Measurements from ENCODE around the gene ALDOB.

The ALDOB gene

DNA sequence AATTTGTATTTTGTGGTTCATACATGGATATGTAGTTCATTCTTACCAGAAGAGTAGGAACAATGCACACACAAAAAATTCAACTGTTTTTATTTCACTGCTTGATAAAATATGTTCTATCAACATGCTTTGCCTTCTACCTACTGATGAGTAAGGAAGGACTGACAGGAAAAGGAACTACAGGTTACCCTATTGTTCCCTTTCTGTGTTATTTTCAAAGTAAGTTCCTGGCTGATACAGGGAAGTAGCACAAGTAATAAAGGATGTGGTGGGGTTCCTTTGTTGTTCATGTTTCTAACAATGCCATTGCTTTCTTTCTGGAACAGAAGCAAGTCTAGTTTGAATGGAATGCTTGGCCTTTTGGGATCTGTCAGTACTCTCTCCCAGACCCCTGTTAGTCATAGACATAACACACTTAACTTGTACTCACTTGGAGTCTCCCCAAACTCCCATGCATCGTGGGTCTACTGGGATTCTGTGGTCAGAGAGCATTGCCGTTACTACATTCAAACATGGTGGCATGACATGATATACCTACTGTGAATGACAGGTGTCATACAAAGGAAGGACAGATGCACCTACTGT is 20.2 kb upstream of the ALDOB start:
- no peak for DNase-seq

DNA sequence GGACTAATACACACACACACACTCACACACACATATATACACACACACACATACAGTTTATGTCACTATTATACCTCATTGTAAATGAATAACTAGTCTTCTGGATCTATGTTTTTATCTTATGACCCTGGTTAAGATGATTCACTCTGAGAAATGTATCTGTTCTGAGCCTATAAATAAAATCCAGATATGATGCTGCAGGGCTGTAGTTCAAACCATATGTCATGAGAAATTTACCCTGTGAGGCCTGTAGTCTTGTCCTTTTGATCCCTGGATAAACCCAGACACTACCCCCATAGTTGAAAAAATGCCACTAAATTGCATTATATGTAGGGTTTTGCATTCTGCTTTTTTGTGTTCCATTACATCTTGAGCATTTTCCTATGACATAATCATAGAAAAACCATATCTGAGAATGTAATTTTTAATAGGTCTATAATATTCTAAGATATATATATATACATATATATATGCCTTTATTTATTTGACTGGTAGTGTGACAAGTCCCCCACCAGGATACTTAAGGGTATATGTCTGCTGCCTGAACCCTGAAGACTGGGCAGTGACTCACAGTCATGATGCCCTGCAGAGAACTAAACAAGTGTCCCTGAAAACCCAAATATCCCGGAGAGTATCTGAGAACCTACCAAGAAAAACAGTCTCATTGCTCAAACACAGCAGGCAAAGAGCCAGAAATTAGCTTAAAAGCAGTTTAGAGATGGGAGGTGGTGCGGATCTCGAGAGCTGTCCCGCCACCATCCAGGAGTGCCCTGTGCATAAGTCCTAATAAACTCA is 18.4 kb upstream of the ALDOB start:
- DNase-seq, result no peak

DNA sequence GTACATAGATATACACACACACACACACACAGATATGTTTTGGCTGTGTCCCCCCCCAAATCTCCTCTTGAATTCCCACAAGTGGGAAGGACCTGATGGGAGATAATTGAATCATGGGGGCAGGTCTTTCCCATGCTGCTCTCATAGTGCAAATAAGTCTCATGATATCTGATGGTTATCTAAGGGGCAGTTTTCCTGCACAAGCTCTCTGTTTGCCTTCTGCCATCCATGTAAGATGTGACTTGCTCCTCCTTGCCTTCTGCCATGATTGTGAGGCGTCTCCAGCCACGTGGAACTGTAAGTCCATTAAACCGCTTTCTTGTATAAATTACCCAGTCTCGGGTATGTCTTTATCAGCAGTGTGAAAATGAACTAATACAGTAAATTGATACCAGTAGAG is 15.9 kb upstream of the ALDOB start:
- DNase-seq, result no peak

DNA sequence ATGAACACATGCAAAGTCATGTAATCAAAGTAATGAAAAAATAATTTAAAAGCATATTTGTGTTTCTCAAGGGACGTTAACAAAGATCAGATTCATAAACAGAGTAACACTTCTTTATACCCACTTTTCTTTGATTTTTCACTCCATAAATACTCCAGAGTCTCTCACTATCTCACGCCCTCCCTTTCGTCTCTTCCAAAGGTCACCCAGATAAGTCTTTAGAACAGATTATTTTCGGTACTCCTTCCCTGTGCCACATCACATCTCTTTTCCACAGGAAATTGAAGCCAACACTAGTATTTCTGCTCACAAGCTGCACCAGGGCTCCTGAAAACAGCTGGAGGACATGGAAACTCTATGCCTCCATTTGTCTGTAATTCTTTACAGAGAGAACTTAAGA is 15.4 kb upstream of the ALDOB start:
- DNase-seq, result no peak

DNA sequence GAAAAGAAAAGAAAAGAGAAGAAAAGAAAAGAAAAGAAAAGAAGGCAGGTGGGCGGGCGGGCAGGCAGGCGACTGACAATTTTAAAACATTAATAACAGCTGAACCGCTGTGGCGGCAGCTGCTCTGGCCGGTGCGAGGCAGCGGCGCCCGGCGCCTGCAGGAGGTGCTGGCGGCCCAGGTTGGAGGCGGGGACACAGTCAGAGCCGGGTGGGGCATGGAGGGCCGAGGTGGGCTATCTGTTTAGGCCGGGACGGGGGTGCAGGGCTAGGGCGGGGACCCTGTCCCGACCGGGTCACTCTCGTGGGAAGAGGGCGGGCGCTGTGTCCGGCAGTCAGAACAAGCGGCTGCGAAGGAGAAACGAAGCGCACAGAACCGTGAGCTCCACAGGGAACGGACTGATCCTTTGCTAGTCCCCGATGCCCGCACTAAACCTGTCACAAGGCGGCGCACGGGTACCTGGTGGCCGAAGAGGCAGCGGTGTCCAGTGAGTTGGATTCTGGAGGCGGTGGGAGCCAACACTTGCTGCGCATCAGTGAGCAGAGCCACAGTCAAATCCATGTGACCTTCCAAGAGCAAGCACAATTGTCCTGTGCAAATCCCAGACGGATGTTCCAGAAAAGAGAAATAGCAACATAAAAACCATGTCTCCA is 13.6 kb upstream of the ALDOB start:
- peak; percentile 64 for DNase-seq

DNA sequence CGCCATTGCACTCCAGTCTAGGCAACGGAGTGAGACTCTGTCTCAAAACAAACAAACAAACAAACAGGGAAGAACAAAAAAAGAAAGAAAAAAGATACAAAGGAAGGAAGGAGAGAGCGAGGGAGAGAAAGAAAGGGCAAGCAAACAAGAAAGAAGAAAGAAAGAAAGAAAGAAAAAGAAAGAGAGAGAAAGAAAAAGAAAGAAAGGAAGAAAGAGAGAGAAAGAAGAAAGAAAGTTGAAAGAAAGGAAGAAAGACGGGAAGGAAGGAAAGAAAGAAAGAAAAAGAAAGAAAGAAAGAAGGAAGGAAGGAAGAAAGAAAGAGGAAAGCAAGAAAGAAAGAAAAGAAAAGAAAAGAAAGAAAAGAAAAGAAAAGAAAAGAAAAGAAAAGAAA is 13.1 kb upstream of the ALDOB start:
- DNase-seq, result no peak

DNA sequence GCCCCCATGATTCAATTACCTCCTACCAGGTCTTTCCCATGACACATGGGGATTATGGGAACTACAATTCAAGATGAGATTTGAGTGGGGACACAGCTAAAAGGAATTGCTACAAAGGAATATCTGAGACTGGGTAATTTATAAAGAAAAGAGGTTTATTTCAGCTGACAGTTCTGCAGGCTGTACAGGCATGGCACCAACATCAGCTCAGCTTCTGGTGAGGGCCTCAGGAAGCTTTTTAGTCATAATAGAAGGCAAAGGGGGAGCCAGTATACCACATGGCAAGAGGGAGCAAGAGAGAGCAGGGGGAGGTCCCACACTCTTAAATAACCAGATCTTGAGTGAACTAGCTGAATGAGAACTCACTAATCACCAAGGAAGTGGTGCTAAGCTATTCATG is 11.2 kb upstream of the ALDOB start:
- DNase-seq, result no peak

DNA sequence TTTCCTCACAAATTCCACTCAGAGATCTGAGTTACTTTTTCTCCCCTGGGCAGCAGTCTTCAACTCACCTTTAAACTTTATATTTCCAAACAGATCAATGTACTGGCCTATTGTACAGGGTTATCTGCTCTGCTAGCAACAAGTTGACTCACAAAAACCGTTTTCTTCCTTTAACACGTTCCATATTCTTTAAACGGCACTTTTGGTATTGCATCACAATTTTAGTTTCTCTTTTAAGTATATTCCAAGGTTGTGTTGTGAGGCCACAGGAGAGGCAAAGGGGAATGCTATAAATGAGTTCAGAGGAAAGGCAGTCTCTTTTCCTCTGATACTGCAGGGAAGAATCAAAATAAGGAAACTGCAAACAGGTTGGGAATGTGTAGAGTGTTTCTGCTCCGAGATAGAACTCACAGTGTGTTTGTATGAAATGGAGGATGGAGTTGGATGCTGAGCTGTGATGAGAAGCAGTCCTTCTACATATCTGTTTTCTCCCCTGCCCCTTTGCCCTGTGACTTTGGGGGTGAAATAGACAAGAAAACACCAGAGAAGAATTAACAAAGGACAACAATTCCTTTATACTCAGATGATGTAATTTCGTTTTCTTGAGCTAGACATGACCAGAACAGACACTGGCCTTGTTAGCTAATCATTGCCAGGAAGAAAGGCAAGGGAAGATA is 9.9 kb upstream of the ALDOB start:
- DNase-seq, result no peak

DNA sequence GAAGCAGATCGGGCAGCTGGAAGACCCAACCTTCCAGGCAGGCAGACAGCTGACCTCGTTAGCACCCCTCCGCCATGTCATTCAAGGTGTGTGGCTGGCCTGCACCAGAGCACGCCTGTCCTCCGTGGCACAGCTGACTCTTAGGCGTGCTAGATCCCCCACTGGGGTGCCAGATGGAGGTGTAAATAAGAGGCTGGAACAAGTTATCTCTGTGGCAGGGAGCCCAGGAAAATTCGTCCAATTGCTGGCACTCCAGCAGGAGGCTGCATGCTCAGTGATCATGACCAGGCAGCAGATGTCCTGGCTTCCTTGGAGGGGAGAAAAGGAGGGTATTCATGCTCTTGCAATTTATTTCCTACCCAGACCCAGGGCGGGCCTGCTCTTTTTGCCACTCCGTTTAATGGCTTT is 7.8 kb upstream of the ALDOB start:
- no peak for DNase-seq

DNA sequence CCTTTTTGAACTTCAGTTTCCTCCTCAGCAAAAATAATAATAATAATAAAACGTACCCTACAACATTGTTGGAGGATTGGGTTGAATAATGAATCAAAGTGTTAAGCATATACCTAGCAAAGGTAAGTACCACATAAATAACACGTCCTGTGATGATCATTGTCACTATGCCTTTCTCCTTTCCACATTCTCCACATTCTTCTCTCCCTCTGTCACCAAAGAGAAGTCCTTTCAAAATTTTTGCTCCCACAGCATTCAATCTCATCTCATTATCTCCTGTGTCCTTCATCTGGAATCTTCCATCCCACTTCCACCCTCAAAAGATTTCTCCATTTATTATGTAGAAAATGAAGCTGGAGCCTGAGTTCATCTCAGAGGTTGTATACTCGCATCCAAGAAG is 7.2 kb upstream of the ALDOB start:
- DNase-seq, result no peak

DNA sequence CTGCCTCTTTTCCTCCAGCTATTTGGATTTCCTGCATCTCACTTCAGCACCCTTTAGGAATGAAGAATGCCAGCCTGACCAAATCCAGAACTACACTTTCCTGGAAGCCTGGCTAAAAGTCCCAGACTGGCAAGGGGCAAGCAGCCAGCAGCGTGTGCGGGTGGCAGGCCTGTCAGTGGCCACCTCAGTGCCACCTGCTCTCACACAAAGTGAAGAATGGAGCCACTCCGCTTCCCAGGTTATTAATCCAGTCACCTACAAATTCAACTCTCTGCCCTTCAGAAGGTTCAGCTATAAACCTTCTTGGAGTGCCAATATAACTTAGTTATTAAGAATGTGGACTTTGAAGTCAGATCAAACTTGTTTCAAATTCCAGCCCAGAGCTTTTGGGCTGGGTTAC is 6.7 kb upstream of the ALDOB start:
- DNase-seq, result no peak

DNA sequence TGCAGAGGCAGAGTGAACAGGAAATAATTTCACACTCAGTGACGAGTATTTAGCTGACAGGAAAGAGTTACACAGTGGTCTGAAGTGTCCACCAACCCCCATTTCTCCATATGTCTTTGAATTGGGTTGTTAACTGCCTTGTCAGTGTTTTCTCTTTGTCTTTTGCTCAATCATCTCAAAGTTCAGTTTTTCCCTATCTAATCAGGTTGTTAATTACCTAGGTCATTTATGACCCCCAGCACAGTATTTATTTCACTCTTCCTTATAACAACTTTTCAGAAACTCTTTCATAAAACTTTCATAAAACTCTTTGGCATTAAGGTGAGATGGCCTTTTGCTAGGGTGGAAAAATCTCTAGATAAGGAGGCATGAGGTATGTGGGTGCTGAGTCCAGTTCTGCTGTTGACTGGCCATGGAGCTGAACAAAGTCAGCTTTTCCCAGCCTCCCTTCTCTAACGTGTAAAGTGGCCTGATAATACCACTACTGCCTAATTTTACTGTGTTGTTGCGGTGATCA is 5.2 kb upstream of the ALDOB start:
- no peak for DNase-seq

DNA sequence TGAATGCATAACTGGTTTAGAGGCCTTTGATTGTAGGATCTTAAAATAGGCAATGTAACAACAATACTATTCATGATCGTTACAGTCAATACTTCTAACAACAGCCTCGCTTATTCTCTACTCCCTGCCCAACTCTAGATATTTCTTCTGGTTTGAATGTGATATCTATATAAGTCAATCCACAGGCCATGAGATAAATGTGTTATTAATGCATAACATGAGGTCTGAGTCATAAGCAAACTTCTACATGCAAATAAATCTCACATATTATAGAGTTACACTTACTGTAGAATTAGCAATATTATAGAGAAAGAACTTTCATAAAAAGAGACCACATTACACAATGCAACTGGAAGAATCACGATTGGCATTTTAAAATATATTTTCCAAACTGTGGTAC is 2.9 kb upstream of the ALDOB start:
- DNase-seq, result no peak

DNA sequence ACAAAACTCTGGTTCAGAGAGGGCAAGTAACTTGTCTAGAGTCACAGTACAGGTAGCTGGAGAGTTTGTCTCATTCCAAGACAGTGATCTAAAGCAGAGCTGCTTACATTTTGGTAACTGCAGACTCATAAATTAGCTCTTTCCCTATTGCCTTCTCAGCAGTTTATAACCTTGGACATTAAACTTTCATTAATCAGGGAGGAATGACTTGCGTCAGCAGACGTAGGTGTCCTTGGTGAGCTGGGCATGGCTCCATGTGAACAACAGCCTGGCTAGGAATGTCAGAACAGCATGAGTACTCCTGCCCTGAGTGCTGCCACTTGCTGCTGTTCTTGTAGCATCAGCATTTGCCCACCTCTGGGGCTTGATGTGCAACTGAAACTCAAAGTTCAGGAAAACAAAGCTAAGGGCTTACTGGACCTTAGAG is 2.2 kb upstream of the ALDOB start:
- no peak for DNase-seq

DNA sequence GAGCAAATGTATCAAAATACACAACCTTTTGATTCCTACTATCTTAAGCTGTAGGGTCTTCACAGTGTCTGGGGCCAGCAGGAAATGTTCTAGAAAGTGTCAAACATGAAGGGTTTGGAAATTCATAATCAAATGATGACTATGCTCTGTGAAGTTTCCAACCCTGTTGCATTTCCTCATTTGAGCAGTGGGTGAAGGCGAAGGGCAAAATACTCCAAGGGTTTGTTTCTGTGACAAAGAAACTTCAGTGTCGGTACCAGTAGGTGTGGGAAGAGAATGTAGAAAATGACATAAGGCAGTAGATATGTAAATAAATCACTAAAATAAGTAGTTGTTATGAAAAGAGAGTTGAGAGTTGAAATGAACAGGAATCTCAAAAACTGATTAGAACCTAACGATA is 576 bp downstream of the ALDOB start:
- no peak for DNase-seq

DNA sequence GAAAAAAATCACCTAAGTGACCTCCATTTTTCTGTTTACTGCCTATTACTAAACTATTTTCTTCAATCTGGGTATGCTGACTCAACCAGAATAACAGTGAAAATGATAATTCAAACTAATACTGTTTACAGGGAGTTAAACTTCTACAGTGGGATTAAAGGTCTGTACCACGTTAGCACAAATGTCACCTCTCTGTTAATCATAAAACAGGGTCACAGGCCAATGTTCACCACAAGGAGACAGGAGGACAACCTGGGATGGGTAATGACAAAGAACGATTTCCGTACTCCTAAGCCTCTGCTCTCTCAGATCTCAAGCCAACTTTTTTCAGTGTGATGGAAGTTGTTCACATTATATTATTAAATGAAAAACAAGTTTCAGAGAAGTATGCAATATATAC is 2.3 kb downstream of the ALDOB start:
- no peak for DNase-seq

DNA sequence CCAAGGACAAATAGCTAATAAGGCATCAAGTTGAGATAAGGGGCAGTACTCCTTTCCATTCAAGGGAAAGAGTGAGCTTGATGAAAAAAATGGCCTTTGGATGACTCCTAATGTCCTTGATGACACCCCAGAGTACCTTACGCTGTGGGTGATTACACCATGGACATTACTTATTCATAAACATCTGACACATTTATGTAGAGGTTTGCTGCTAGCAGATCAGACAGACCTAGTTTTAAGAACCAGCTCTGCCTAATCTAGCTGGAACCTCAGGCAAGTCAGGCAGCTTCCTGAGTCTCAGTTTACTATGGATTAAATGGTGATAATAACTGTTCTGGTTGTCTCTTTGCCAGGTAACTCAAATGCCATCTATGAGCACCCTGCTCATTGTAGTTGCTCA is 2.8 kb downstream of the ALDOB start:
- no peak for DNase-seq

DNA sequence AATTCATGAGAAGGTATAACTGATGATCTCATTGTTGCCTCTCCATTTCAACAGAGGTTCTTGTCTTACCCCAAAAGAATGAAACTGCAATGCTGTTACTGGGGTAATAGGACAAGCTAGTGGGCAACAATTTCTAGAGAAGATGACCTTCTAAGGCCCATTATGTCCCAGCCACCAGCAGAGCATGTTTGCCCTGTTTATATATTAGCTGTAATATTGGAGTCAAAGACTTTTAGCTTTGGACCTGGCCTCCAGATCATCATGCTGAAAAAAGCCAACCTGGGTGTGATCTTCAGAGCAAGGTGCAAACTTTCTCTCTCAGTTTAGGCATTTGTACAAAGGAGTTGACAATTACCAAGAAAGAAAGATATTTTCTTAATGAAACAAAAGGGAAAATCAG is 3.4 kb downstream of the ALDOB start:
- no peak for DNase-seq

DNA sequence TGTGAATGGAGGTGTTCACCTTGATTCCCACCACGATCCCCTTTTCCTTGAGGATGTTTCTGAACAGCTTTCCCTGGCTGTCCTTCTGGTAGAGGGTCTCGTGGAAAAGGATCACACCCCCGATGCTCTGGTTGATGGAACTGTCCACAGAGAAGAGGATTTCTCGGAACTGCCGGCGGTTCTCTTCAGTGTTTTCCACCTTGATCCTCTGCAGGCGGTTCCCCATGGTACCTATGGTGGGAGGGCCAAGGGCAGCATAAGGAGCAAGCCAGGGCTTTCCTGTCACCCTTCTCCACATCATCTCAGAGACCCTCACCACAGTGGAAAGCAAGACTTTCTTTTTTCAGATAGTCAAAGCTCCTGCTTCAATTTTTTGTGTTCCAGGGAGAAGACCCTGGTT is 5.8 kb downstream of the ALDOB start:
- DNase-seq, result no peak

DNA sequence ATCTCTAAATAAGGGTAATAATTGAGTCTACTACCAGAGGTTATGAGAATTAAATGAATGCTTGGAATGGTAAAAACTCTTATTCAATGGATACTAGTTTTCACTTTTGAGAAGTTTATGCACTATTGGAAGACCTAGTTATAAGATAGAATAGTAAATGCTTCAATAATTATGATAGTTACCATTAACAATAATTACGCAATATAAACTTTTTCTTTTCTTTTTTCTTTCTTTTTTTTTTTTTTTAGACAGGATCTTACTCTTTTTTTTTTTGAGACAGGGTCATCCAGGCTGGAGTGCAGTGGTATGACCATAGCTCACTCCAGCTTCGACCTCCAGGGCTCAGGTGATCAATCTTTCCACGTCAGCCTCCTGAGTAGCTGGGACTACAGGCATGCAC is 6.7 kb downstream of the ALDOB start:
- no peak for DNase-seq

DNA sequence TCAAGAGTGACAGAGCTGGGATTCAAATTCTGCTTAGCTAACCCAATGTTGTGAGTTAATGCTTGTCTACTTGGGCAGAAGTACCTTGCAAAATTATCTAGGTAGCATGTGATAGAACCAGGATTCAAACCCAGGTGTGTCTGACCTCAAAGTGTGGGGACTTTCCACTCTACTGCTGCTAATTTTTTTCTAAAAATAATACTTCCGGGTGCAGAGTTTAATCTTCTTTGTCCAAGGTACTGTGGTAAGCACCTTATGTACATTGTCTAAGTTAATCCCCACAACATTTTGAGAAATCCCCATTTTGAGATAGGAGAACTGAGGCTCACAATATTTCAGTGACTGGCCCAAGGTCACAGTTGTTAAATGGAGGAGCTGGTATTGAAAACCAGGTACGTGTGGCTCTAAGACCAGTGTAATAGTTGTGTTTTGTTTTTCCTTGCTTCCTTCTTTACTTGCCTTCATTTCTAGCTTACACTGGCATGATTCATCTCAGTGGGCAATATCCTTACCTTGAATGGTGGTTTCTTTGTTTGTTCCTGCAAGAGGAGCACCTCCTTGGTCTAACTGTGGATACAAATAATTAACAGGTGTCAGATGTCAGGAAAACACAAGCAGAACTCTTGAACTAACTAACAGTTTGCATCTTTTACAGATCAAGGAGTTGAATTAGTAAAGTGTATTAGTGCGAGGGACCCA is 7.5 kb downstream of the ALDOB start:
- DNase-seq, result no peak

DNA sequence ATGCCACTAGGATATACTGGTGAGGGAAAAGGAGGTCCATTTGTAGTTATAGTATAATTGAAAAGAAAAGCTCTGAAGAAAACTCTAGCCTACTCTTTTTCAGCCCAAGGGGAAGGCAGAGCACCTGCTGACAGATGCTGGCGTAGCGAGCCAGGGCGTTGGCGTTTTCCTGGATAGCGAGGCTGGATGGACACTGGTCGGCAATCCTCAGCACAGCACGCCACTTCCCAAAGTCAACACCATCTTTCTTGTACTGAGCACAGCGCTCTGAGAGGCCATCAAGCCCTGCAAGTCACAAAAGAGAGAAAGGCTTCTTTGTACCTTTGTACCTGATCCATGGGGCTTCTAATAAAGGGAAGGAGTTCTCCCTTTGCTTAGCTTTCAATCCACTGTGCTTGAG is 8.2 kb downstream of the ALDOB start:
- no peak for DNase-seq

DNA sequence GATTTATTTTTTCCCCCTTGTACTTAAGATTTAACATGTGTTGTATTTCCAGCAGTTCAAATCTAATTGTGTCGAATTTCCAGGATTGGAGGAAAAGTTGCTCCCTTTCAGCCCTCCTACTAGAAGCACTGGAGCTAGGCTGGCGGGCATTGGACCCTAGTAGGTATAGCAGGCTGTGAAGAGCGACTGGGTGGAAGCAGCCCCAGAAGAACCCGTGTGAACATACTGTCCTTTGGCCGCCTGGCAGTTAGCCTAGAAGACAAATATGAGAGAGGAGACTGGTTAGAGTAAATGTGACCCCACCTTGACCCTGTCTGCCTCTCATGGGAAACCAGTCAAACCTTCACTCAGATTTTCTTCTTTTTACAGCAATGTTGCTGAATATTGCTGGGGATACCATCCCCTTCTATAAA is 13.9 kb downstream of the ALDOB start:
- DNase-seq, result no peak

Data from activated CD4-positive, alpha-beta T cell treated with anti-CD3 and anti-CD28 coated beads for 48 hours (primary cell).